Omental fat pad (tissue), 4 donors: ENCODE data around the gene HIP1R. TPM values are rescaled to one million over a fixed set of nuclear protein-coding genes. Genes with fewer than 3 reads are reported as not detected.
"Not testable (repeated sequence)": the region's sequence is repeated elsewhere in the genome, so short reads cannot be mapped to it uniquely, and the experiment has no call there.

Experiments
- ATAC-seq: fragments of 150-250 bp; one replicate; pipeline ENCODE4 v1.9.1; 2016; ENCODE audit warnings: mild to moderate bottlenecking, moderate library complexity; ENCODE audit not compliant: low FRiP score
- DNase-seq: peaks from one replicate; pipeline ENCODE4 v3.0.0-alpha.2; 2019; ENCODE audit warnings: low spot score
- CTCF ChIP-seq, 3 donors: fragments of 450-650 bp; IDR thresholded peaks; one replicate each; pipeline ENCODE4 v1.5.1; 2016 to 2017; ENCODE audit warnings: antibody characterized with exemption in 3 of 3, mild to moderate bottlenecking in 3 of 3, moderate library complexity in 2 of 3
- total RNA-seq, 4 donors: library from RNA; depleted of rRNA; stranded (reverse); fragments of >200 nt; gene quantifications; one replicate each; pipeline ENCODE4 v1.1.0, GENCODE V29; 2016

Gene HIP1R
- total RNA-seq, 4 donors from 2014 or later: 11.4 to 65.6 (median 22.2) TPM

DNA sequence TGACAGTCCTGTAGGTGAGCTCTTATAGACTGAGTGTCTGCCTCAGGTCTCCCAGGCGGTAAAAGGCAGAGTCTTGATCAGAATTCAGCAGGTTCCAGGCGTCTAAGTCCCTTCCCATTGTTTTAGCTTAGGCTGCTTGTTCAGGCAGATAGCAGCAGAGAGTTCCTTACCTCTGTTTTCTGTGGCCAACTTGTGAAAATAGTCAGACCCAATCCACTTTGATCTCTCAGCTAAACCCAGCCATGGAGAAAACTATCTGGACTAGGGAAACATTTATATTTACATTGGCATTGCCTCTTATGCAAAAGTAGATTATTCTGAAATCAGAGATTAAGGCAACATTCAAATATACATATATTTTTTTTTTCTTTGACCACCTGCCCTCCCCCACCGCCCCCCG is 39.5 kb upstream of the HIP1R start:
- no peak for TF ChIP-seq CTCF (IDR thresholded peaks at IDR 0.05)
- ATAC-seq: no peak

DNA sequence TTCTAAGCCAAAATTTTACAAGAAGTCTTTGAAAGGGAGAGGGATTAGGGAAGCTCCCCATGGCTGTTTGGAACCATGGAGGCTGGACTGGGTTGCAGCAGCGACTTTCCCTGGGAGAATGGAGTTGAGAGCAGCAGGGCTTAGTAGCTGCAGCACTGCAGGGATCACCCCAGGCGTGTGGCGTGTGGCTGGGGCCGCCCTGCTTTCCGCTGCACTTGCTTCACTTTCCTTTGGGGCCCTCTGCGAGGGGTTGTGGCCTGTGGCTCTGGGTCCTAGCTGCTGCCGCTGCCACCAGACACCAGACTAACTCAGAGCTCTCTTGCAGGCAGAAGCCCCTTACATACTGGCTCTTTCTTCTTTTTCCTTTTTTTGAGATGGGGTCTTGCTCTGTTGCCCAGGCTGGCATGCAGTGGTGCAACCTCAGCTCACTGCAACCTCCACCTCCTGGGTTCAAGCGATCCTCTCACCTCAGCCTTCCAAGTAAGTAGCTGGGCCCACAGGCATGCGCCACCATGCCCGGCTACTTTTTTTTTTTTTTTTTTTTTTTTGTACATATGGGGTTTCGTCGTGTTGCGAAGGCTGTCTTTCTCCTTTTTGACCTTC is 35.5 kb upstream of the HIP1R start:
- ATAC-seq: no peak
- DNase-seq: no peak
- no peak for TF ChIP-seq CTCF (IDR thresholded peaks at IDR 0.05)

More for the DNA sequence above, 39.5 kb upstream of the HIP1R start:
- no peak for DNase-seq

DNA sequence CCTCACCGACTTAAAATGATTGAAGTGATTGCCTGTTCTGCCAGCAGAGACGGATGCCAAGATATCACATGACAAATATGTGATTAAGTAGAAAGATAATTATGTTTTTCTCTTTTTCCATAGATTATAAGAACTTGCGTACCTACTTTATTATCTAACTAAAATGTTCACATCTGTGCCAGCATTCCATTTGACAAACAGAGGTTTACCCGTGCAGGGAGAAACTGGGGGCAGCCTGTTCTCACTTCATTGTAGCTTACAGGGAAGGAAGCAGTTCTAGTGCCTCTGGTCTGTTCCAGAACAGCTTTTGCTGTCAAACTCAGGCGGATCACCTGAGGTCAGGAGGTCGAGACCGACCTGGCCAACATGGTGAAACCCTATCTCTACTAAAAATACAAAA is 31.3 kb upstream of the HIP1R start:
- TF ChIP-seq CTCF (IDR thresholded peaks at IDR 0.05): no peak
- DNase-seq (no peak), ATAC-seq (no peak)

DNA sequence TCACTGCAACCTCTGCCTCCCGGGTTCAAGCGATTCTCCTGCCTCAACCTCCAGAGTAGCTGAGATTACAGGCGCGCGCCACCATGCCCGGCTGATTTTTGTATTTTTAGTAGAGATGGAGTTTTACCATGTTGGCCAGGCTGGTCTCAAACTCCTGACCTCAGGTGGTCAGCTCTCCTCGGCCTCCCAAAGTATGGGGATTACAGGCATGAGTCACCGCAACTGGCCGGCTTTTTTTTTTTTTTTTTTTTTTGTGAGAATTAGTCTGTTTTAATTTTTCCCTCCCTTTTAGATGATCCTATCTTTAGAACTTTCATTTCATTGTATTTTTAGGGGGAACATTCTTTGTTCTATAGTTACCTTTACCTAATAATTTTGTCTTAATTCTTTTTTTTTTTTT is 30.3 kb upstream of the HIP1R start:
- ATAC-seq: not testable (repeated sequence)

DNA sequence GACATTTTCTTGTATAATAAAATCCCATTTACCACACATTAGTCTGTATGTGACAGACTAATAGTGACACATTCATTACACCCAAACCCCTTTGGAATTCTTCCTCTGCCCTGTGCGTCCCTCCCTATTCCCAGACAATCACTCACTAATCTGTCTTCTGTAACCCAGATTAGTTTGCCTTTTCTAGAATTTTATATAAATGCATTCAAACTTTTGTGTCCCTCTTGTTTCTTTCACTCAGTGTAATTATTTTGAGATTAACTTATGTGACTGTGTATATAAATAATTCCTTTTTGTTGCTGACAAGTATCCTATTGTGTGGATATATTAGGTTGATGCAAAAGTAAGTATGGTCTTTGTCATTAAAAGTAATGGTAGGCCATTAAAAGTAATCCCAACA is 27.6 kb upstream of the HIP1R start:
- TF ChIP-seq CTCF (IDR thresholded peaks at IDR 0.05): no peak
- no peak for DNase-seq

More for the DNA sequence above, 30.3 kb upstream of the HIP1R start:
- not testable (repeated sequence) for DNase-seq

GRCh38 chr12:122811777-122812176 is 23.5 kb upstream of the HIP1R start:
- DNase-seq (no peak), ATAC-seq (no peak)
- TF ChIP-seq CTCF (IDR thresholded peaks at IDR 0.05): no peak

More for the DNA sequence above, 27.6 kb upstream of the HIP1R start:
- no peak for ATAC-seq

GRCh38 chr12:122813310-122813713 is 21.9 kb upstream of the HIP1R start:
- no peak for DNase-seq
- no peak for TF ChIP-seq CTCF (IDR thresholded peaks at IDR 0.05)
- no peak for ATAC-seq
